Kasumi-1 (cell line): Measurements from ENCODE around the gene HMSD.

Experiments used
- DNase-seq, 2 experiments: peaks; one replicate each; lab custom pipeline; 2025; lab: John Stamatoyannopoulos, UW

Gene HMSD

GRCh38 chr18:63956755-63957154 lies 7.7 kb downstream of the HMSD start:
- no peak for DNase-seq

GRCh38 chr18:63960891-63961290 lies 11.8 kb downstream of the HMSD start:
- DNase-seq, result no peak

- peak; percentile 12 to 25 for DNase-seq
These were observed 12.4 kb downstream of the HMSD start for GRCh38 chr18:63961435-63961980.

GRCh38 chr18:63962137-63962536 lies 13.0 kb downstream of the HMSD start:
- DNase-seq, result no peak

GRCh38 chr18:63963615-63964256 lies 14.6 kb downstream of the HMSD start:
- peak; percentile 70 to 85 for DNase-seq

- DNase-seq, result no peak
These were observed 15.8 kb downstream of the HMSD start for GRCh38 chr18:63964908-63965307.

GRCh38 chr18:63965716-63966330 lies 16.7 kb downstream of the HMSD start:
- no peak for DNase-seq

GRCh38 chr18:63969942-63970808 lies 21.1 kb downstream of the HMSD start, which contains the start of gene SERPINB8:
Gene SERPINB8 (plus strand): TSS chr18:63970081. CDS start chr18:63978309, 8,228 bp downstream.
- peak; percentile 73 to 74 for DNase-seq

- no peak for DNase-seq
These were observed 21.7 kb downstream of the HMSD start for GRCh38 chr18:63970809-63971205.

- no peak for DNase-seq
These were observed 22.4 kb downstream of the HMSD start for GRCh38 chr18:63971320-63972001.

- DNase-seq, result no peak
These were observed 22.9 kb downstream of the HMSD start for GRCh38 chr18:63972002-63972376.

- DNase-seq, result peak; percentile 34 to 48
These were observed 25.9 kb downstream of the HMSD start for GRCh38 chr18:63974991-63975390.

GRCh38 chr18:63975628-63976027 lies 26.5 kb downstream of the HMSD start:
- DNase-seq, result peak; percentile 42 to 52

- DNase-seq, result no peak
These were observed 27.9 kb downstream of the HMSD start for GRCh38 chr18:63977040-63977439.

GRCh38 chr18:63979409-63979920 lies 30.4 kb downstream of the HMSD start:
- peak; percentile 75 to 87 for DNase-seq

GRCh38 chr18:63980027-63980426 lies 30.9 kb downstream of the HMSD start:
- no peak for DNase-seq

- DNase-seq, result peak; percentile 90 to 94
These were observed 31.9 kb downstream of the HMSD start for GRCh38 chr18:63980896-63981460.

GRCh38 chr18:63981719-63982118 lies 32.6 kb downstream of the HMSD start:
- no peak for DNase-seq

- DNase-seq, result no peak
These were observed 33.3 kb downstream of the HMSD start for GRCh38 chr18:63982361-63982760.

- DNase-seq, result no peak
These were observed 37.8 kb downstream of the HMSD start for GRCh38 chr18:63986885-63987284.

- DNase-seq, result peak; percentile 13 to 22
These were observed 38.6 kb downstream of the HMSD start for GRCh38 chr18:63987743-63988142.
